GM15510 (cell line): ENCODE results near the gene PDLIM7.

Experiments used
- POLR2A ChIP-seq: IDR thresholded peaks from 3 replicates; pipeline ENCODE4 v1.6.1; 2011; ENCODE audit warnings: borderline replicate concordance; ENCODE audit not compliant: insufficient read length; ENCODE audit errors: extremely low read depth

The PDLIM7 gene

GRCh38 chr5:177514541-177514940, 17.1 kb upstream of the PDLIM7 start:
- no peak for TF ChIP-seq POLR2A

DNA sequence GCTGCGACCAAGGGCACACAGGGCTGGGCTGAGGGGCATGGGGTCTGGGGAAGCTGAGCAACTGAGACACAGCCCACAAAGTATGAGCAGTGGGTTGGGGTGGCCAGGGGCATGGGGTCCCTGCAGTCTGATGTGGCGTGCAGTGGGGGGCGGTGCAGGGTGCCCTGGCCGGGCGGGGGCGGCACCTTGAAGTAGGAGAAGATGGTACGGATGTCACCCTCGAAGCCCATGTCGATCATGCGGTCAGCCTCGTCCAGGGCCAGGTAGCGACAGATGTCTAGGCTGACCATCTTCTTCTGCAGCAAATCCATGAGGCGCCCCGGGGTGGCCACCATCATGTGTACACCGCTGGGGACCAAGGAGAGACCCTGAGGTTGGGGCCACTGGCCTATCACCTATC, 16.1 kb upstream of the PDLIM7 start:
- TF ChIP-seq POLR2A, result no peak

DNA sequence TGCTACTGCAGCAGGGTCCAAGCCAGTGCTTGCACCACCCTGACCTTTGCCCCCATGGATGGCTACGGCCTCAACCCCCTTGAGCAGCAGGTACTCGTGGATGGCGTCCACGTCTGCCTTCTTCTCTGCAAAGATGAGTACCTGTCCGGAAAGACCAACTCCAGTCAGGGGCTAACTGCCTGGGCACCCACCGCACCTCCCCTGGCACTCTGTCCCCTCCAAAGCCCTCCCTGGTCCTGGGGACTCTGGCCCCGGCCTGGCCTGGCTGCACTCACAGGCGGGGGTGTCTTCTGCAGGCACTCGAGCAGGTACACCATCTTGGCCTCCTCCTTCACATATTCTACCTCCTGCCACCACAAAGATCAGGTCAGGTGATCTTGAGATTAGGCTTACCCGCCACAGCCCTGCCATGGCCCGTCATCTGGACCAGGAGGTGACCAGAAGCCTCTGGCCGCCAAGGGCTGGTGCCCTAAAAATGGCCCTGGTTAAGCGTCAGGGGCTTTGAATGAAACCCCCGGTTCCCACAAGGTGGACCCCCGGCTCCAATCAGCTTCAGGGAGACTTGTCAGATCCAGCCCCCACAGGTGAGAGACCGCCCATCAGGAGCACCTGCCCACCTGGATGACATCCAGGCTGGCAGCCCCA, 15.5 kb upstream of the PDLIM7 start:
- TF ChIP-seq POLR2A, result no peak

- TF ChIP-seq POLR2A, result no peak
These were observed 14.6 kb upstream of the PDLIM7 start for GRCh38 chr5:177511796-177512675.

GRCh38 chr5:177511181-177511580, 13.8 kb upstream of the PDLIM7 start:
- TF ChIP-seq POLR2A, result no peak

DNA sequence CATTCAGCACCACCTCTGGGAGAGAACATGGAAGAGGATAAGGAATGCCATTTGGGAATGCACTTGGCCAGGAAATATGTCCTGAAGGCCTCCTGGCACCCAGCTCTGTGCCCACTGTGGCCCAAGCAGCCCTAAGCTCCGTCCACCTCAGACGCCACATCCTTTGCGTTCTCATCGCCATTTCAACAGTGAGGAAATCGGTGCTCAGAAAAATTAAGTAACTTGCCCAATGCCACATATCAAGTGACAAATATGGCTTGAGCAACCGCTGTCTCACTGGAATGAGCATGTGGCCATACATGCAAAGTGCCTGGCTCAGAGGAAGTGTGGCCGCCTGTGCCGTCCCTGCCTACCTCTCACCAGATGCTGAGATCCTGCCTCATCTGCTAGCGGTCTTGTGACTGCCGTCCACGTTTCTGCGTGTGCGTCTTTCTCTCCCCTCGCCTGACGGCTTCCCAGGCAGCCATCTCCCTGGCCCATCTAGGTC, 13.2 kb upstream of the PDLIM7 start:
- TF ChIP-seq POLR2A, result peak; percentile 48

GRCh38 chr5:177509991-177510566, 12.7 kb upstream of the PDLIM7 start:
- TF ChIP-seq POLR2A, result peak; percentile 45

DNA sequence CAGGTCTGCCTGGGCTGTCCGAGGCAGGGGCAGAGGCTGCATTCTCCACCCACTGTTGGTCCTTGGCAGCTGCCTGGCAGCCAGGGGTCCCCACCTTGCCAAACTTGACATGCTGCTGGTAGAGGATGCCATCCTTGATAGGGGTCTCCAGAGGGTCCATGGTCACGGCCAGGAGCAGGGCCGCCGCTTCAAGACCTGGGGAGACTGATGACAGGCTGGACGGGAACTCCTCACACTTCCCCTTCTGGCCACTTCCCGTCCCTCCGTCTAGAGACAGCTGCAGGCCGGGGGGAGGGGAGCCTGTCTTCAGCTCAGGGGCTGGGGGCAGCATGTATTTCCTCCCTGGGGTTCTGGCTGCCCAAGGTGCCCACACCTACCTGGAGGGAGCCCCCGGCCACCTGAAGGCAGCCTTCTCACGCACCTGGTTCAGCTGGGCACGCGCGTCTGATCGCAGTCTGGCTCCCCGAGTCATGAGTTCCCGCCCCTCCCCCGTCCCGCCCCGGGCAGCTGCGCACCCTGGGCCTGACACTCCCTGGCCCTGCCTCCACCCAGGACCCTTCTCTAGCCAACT, 12.1 kb upstream of the PDLIM7 start, which contains the start of gene DOK3:
TSS of gene DOK3 (minus strand) at position 446 of the 571 bp plus-strand sequence. CDS start at position 160, 286 bp downstream.
- peak; percentile 57 for TF ChIP-seq POLR2A

- peak; percentile 84 for TF ChIP-seq POLR2A
These were observed 11.4 kb upstream of the PDLIM7 start for GRCh38 chr5:177508837-177509236.

DNA sequence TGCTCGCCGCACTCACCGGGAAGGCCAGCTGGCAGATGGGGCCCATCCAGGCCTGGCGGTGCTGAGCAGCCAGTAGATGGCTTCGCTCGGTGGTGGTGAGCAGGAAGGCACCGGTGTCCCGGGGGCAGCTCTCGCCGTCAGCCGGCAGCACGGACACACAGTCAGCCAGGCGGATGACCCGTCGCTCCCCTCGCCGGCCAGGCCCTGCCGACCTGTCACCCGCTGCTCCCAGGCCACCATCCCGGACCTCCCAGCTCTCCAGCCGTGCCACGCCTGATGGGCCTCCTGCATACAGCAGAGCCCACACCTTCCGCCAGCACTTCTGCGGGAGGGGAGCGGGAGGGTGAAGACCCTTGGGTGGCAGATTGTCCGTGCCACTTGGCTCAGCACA, 10.8 kb upstream of the PDLIM7 start:
- no peak for TF ChIP-seq POLR2A

GRCh38 chr5:177507596-177508220, 10.3 kb upstream of the PDLIM7 start:
- no peak for TF ChIP-seq POLR2A

- TF ChIP-seq POLR2A, result no peak
These were observed 9.8 kb upstream of the PDLIM7 start for GRCh38 chr5:177507165-177507564.

DNA sequence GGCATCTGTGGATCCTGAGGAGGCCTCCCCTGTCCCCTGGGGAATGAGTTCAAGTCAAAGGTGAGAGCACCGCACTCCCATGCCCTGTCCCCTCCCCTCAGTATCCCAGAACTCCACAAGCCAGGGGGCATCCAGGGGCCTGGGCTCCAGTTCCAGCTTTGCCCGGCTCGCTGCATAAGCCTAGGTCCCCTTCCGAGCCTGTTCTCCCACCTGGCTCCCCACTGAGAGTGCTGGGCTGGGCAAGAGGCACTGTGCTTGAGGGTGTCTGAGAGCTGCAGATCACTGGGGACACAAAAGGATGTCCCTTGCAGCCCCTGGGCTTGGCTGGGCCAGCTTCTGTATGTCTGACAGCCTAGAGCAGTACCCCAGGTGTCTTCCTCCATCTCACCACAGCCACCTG, 7.7 kb upstream of the PDLIM7 start:
- TF ChIP-seq POLR2A, result no peak

DNA sequence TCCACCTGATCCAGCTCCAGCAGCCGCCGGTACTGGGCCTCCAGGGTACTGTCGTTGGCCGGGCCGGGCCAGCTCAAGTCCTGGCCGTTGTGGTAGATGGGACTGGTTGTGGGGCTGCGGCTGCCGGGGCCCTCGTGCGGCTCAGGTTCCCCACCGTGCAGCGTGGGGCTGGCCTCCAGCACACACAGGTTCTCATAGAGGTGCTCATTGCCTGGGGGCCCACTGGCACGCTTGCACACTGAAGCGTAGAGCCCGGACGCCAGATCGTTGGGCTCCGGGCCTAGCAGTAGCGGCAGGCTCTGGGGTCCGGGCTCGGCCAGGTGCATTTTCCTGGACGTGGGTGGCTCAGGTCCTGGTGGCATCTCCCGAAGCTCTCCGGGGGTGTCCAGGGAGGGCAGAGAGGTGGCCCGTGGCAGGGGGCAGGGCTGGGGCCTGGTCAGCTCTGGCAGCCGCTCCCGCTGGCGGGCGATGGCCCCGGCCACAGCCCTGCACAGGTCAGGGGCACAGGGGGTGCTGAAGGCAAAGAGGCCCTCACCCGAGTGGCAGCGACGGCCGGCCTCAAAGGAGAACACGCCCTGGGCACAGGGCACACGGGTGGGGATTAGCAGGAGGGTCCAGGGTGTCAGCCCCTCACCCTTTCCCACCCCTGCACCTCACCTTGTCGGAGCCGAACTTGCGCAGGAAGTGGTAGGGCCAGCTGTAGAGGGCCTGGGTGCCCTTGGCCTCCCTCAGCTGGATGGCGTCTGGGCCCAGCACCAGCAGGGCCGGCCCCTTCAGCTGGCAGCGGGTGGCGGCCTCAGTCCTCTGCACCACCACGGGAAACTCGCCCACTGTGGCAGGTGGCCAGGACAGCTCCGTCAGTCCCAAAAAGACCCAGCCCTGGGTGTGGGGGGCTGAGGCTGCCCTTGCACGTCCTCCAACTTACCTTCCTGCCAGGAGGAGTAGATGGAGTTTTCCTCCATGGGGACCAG, 7.0 kb upstream of the PDLIM7 start:
- TF ChIP-seq POLR2A, result no peak

GRCh38 chr5:177503351-177504085, 6.1 kb upstream of the PDLIM7 start:
- no peak for TF ChIP-seq POLR2A
